CD4-positive, alpha-beta T cell treated with Interleukin-4 for 4 hours (primary cell): ENCODE results near the gene SLC5A10.

Source experiments
- DNase-seq: peaks from one replicate; pipeline ENCODE4 v3.0.0-alpha.2; 2020

The SLC5A10 gene

DNA sequence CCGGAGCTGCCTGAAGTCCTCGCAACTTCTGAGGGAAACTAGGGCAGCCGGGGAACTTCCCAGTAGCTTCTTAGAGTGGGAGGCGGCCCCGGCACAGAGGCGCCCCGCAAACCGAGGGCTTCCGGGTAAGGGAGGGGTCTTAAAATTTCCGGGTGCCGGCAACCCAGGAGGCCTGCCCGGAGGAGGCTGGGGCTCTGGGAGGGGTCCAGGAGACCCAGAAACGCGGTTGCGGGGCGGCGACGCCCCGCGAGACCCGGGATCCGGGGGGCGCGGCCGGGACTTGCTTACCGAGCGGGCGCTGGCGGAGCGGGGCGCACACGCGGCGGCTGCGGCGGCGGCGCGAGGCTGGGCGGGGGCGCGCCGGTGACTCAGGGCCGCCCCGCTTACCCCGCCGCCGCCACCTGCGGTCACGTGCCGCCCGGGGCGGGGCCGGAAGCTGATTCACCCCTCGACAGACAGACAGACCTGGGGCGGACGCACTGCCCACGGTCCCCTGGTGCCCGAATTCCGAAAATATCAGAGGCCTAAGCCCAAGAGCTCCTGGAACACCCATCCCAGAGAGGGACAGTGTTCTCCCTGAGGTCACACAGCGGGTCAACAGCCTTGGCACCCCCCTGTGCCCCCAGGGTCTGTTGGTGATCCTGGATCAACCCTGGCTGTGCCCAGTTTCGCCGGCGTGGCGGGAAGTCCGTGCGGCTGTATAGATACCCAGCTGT lies 52.6 kb downstream of the SLC5A10 start, which contains the start of gene FAM83G:
Gene FAM83G (minus strand): TSS at position 344 of the 716 bp plus-strand sequence. CDS start 723 bp downstream, outside the sequence.
- DNase-seq = peak; percentile 90

DNA sequence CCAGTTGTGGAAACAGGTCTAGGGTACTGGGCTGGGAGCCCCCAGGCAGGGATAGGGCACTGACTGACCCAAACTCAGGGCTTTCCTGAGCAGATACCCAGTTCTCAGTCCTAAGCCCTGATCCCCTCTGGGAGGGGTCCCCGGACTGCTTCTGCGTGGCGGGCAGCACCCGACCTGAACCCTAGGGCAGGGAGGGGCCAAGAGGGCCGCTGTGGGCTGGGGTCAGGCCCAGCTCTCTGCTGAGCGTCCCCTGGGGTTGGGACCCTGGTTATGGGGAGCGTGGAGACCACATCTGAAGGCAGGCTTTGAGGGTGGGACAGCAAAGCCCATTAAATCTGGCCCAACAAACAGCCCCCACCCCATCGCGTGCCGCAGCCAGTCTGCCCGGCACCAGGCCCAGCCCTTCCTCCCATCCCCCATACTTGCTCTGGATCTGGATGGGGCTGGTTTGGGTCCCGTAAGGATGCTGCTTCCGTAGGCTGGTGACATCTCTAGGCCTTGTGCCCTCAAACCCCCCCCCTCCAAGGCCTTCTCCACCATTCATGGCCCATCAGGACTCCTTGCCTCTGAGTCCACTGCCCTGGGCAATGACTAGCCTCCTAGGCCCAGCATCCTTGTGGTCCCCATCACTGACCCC lies 53.3 kb downstream of the SLC5A10 start:
- no peak for DNase-seq

DNA sequence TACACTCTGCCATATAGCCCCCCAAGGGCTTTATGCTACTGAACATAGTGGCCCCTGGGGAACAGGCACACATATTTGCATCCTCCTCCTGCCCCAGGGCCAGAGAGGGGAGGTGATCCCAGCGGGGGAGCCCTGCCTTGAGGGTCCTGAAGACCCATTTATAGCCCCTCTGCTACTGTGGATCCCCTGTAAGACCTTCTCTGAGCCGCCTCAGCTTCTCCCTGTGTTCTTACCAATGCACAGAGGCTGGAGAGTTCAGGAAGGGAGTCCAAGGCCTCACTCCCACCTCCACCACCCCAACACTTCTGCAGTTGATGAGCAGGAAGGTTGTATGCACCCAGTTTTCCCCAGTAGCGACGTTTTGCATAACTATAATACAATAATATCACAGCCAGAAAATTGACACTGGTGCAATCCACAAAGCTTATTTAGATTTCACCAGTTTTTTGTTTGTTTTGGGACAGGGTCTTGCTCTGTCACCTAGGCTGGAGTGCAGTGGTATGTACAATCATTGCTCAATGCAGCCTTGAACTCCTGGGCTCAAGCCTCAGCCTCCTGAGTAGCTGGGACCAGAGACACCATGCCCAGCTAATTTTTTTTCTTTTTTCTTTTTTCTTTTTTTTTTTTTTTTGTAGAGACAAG lies 53.9 kb downstream of the SLC5A10 start:
- no peak for DNase-seq

DNA sequence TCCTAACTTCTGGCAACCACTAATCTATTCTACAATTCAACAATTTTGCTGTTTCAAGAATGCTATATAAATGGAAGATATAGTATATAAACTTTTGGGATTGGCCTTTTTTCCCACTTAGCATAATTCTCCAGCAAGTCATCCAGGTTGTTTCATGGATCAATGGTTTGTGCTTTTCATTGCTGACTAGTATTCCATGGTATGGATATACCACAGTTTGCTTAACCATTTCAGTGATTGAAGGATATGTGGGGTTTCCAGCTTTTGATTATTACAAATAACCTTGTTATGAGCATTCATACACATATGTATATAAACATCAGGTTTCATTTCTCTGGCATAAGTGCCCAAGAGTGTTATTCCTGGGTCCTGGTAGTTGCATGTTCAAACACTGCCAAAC lies 54.7 kb downstream of the SLC5A10 start:
- DNase-seq = no peak

DNA sequence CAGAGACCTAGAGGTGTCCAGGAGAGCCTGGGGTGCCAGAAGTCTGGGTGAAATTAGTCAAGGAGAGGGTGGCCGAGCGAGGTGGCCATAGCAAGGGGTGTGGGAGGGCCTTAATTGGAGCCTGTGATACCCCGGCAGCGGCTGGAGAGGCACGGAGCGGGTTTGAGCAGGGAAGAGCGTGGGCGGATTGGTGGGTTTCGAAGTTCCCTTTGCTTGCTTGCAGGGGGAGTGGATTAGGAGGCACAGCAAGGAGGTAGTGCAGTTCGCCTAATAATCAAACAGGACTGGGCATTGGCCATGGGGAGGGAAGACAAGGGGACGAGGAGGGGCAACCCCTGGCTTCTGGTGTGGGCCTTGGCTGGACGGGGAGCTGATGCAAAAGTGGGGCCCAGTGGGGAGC lies 58.0 kb downstream of the SLC5A10 start:
- DNase-seq = no peak

DNA sequence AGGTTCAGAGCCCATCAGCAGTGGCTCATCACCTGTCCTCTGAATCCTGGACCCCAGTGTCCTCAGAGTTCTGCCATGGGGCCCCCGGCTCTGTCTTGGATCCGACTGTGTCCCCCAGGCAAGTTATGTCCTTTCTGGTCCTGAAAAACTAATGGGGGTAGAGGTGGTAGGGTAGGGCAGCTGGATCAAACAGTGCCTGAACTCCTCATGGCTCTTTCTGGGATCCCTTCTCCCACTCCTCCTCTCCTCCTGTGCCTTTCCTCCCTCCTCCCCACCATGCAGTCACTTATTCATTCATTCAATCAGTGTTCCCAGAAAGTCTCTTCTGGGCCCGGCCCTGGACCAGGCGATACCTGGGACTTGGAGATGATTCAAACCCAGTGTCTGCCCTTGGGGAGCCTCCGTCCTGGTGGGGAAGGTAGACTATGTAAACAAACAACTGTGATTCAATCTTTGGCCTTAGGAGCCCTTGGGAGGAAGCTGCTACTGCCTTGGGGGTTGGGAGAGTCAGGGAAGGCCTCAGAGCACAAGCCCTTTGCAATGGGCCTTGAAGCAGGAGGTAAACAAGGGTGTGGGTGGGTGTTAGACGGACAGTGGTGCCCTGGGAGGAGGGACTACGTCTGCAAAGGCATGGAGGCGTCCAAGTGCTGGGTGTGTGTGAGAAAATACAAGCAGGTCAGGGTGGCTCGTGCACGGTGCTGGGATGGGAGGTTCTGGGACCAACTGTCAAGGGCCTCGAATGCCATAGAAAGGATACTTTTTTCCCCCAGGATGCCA lies 59.0 kb downstream of the SLC5A10 start:
- no peak for DNase-seq

DNA sequence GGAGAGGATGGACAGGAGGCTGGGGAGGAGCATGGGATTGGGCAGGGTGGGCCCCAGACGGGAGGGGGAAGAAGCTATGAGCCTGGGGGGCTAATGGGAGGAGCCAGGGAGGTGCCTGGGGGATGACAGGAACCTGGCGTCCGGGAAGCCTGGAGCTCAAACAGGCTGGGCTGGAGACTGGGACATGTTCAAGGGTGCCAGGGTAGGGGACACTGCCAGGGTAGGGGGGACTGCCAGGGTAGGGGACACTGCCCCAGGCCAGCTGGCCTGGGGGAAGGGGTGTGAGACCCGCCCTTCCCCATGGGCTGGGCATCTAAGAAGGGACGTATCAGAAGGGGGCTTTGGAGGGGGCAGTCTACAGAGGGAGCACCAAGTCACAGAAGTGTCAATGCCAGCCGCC lies 59.6 kb downstream of the SLC5A10 start:
- DNase-seq = no peak

DNA sequence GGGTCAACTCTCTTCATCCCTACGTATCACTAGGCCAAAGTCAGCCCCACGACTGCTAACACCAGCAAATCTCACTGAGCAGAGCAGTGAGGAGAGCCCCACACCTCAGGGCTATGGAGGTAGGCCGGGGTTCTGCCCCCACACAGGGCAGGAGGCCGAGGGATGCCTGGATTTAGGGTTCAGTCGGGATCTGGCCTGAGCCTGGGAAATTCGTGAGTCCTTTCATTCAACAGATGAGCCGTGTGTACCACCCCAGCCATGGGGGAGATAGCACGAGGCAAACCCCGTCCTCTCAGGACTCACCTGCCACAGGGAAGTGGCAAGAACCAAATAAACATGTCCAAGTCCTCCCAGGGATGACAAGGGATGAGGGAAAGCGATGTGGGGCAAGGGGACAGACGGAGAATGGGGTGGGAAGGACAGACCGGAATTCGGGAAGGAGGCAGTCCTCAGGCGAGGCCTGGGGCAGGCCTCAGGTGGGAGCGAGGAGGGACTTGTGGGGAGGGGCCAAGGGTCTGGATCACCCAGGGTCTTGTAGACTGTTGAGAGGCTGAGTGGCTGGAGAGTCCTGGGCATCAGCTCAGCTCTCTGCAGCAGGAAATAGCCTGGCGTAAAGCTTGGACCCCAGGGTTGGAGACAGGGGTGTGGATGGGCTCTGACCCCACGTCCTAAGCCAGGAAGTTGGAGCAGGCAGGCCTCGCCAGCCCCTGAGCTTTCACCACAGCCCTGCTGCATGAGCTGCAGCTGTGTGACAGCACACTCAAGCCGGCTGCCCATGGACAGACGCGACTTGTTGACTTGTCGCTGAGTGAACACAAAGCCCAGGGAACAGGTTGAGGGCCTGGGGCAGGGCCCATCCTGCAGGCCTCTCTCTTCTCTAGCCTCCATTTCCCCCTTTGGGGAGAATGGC lies 60.5 kb downstream of the SLC5A10 start:
- no peak for DNase-seq

DNA sequence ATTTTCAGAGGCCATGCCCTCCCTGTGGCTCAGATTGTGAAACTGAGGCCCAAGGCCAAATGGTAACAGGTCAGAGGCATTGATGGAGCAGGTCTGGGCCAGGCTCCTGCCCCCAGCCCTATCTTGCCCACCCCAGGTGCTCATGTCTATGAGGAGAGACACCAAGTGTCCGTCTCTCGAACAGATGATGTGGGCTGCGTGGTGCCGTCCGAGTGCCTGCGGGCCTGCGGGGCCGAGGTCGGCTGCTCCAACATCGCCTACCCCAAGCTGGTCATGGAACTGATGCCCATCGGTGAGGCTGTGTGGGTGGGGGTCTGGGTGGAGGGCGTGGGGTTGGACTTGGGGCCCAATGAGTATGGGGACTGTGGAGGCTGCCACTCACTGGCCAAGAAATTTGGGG lies 61.3 kb downstream of the SLC5A10 start:
- DNase-seq = no peak

DNA sequence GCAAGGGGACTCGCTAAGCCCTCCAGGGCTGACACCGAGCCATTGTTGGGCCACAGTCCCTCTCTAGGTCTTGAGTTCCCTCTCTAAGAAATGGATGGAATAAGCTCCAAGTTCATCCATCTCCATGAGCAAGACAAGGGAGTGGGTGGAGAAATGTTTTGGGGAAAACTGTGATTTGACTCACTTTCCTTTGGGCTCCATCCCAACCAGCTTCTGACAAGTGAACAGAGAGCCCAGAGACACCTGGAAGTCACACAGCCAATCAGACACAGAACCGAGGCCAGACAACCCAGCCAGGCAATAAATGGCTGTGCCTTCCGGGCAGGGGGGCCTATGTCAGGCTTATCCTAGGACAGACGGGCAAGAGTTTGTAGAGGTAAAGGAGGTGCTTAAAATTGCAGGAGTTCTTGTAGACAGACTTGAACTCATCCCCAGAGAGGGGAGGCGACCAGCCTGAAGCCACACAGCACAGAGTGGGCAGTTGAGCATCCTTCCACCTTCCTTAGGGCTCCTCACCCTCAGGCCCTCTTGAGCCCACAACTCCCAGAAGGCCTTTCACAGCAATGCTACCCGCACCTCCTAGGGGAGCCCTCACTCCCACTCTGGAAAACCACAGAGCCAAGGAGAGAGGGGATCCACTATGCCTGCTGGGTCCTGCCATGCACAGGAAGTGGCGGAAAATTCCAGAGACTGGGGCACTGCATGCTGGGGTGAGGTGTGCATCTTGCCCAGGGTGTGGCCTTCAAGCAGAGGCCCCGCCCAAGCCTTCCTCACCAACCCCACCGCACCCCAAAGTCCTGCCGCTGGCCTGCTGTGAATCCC lies 62.1 kb downstream of the SLC5A10 start:
- DNase-seq = no peak

DNA sequence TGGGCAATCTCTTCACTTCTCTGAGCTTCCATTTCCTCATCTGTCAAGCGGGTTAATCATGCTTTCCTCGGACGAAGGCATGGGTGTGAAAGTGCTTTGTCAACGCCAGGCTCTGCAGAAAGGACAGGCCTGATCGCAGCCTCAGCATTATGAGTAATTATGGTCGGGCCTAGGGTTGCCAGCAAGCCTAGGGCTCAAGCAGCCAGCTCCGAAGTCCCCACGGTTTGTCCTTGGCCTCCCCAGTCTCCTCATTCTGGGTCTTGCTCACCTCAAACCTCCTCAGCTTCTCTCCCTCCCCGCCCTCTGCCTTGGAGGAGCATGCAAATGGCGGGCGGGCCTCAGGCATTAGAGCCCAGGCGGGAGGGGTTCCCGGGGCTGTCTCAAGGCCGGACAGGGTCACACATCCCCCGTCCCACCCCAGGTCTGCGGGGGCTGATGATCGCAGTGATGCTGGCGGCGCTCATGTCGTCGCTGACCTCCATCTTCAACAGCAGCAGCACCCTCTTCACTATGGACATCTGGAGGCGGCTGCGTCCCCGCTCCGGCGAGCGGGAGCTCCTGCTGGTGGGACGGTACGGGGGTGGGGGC lies 62.8 kb downstream of the SLC5A10 start:
- DNase-seq = no peak

DNA sequence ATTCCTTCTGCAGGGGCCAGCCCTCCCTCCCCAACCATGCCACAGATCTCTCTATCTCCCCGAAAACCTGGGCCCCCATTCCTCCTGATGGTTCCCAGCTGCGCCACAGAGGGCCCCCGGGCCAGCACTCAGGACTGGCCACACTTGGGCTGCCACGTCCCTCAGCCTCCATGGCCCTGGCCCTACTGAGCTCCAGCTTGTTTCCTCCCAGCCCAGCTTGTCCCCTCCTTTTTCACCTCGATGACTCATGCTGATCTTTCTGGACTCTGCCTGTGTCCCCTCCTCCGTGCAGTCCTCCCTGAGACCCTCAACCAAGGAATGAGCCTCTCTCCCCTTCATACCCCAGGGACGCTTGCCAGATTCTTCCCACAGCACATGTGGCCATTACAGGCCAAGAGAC lies 63.5 kb downstream of the SLC5A10 start:
- no peak for DNase-seq

DNA sequence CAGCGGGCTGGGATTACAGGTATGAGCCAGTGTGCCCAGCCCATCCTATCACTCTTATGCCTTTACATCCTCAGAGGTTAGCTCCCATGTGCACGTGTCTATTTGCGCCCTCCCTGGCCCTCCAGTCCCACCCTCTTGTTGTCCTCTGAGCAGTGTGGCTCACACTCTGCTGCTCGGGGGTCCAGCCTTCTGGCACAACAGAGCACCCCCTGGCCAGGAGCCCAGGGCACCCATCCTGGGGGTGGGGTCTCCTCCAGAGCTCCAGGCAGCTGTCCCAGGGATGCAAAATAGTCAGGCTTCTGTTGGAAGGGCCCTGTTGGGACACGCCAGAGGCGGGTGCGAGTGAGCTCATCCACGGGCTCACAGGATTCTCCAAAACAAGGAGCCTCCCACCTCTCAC lies 64.3 kb downstream of the SLC5A10 start:
- DNase-seq = no peak

DNA sequence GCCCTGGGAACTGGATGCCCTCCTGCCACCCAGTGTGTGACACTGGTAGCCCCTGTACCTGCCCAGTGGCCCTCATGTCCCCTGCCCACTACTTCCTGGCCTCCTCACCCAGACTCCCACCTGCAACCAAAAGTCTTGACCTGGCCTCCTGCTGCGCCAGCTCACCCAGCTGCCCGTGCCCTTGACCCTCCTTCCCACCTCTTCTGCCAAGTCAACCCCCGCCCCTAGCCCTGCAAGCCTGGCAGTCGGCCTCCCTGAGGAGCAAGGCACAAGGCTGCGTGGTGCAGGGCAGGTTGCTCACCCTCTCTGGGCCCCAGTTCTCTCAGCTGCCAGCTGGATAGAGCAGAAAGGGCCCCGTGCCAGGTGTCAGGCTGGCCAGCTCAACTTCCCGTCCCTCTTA lies 64.9 kb downstream of the SLC5A10 start:
- DNase-seq = no peak

DNA sequence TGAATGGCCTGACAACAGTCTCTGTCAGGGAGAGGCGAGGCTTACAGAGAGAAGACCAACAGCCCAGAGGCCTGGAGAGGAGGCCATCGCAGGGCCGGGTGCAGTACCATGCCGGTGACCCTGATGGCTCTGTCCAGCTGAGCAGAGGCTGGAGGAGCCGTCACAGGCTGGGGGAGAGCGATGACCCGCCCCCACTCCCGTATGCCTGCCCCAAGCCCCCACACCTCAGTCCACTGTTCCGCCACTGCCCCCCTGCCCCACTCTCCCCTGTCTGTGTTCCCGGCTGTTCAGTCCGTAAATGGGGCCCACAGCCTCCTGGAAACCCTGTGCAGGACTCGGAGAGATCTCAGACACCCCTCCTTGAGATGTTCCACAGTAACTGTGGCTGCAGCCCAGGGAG lies 65.4 kb downstream of the SLC5A10 start:
- DNase-seq = no peak

DNA sequence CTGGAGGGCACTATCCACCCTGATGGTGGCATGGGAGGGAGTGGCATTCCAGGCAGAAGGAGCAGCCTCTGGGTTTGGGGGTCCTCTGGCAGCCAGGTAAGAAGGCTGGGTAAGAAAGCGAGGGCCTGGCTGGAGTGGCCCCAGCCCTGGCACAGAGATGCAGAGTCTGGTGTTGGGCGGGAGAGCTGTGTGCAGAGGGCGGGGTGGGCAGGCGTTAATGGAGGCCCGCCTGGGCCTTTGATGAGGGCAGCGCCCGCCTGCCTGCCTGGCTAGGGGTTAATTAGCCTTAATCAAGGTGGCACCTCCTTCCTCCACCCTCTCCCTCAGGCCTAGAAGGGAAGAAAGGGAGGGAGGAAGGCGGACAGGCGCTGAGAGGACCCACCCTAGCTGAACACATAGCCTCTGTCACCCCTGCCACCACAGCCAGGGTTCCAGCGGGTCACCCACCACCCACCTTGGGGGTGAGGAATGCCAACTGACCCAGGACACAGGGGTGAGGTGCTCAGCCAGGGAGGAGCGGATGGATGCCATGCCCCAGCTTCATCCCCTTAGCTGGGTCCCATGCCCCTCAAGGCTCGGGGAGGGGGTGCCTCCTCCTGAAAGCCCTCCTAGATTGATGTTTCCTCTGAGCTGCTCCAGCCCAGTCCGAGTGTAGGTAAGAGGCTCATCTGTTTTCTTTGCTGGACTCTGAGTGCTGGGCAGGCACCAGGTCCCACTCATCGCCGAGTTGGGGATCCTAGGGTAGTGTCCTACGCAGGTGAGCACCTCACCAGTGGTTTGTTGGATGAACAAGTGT lies 66.0 kb downstream of the SLC5A10 start:
- DNase-seq = no peak

DNA sequence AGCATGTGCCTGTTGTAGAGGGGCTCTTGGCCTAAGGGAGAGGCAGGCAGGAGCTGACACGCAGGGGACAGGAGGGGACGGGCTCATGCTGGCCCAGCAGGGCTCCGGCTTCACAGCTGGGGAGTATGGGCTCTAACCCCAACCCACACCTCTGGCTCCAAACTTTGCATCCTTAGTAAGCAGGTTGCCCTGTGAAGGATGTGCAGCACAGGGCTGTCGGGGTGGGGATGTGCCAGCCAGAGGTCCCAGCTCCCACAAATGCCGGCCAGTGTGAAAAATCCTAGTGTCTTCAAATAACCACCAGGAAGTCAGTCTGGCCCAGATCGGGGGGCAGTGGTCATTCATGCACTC lies 66.6 kb downstream of the SLC5A10 start:
- no peak for DNase-seq

DNA sequence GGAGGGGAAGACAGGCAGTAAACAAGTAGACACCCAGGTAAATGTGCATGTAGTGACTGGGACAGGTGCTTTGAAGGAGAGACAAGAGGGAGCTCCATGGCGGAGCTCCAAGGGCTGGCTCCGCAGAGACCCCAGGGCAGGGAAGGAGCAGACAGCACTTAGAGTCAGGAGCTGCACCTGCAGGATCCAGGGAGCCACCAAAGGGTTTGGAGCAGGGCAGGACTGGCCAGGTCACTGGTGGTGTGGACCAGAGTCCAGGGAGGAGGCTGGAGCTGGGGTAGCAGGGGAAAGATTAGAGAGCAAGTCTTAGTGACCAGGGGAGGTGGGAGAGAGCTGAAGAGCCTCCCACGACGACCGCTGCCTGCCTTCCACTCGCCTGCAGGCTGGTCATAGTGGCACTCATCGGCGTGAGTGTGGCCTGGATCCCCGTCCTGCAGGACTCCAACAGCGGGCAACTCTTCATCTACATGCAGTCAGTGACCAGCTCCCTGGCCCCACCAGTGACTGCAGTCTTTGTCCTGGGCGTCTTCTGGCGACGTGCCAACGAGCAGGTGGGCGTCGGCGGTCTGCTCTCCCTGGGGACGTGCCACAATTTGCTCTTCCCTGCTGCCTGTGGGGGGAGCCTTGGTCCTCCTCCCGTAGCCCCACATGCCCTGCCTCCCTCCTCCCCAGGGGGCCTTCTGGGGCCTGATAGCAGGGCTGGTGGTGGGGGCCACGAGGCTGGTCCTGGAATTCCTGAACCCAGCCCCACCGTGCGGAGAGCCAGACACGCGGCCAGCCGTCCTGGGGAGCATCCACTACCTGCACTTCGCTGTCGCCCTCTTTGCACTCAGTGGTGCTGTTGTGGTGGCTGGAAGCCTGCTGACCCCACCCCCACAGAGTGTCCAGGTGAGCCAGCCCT lies 67.3 kb downstream of the SLC5A10 start:
- DNase-seq = no peak

DNA sequence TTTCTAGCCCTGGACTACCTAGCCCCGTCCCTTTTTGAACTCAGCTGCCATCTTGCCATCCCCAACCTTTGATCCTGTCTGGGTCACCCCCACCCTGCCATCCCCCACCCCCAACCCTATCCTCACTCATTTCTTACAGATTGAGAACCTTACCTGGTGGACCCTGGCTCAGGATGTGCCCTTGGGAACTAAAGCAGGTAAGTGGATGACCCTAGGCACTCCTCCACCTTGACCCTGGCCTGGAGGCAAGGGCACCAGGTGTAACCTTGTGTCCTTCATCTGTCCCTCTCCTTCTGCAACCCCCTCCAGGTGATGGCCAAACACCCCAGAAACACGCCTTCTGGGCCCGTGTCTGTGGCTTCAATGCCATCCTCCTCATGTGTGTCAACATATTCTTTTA lies 68.1 kb downstream of the SLC5A10 start:
- DNase-seq = no peak
